Mucosa of descending colon (tissue), 3 donors: ENCODE results near the gene ZBTB7C. TPM values are rescaled to one million over a fixed set of nuclear protein-coding genes. Genes with fewer than 3 reads are reported as not detected.

Source experiments
- ATAC-seq: fragments of 200-7000 bp; cut with Tn5 transposase; one replicate; pipeline ENCODE4 v1.9.1; 2020; ENCODE audit warnings: mild to moderate bottlenecking, moderate library complexity
- DNase-seq, 3 donors: peaks; one replicate each; pipeline ENCODE4 v3.0.0-alpha.2; 2020
- H3K36me3 ChIP-seq: fragments of 200-600 bp; one replicate; pipeline ENCODE4 v1.8.0; 2021; ENCODE audit warnings: low read depth, mild to moderate bottlenecking
- H3K4me1 ChIP-seq: fragments of 200-600 bp; one replicate; pipeline ENCODE4 v1.8.0; 2021; ENCODE audit warnings: low read depth, mild to moderate bottlenecking
- H3K4me3 ChIP-seq: fragments of 200-600 bp; one replicate; pipeline ENCODE4 v1.8.0; 2021; ENCODE audit warnings: mild to moderate bottlenecking
- H3K9me3 ChIP-seq: fragments of 200-600 bp; one replicate; pipeline ENCODE4 v1.8.0; 2021; ENCODE audit warnings: mild to moderate bottlenecking
- CTCF ChIP-seq: fragments of 200-600 bp; IDR thresholded peaks from one replicate; pipeline ENCODE4 v1.8.0; 2022; ENCODE audit warnings: antibody characterized with exemption, mild to moderate bottlenecking
- intact Hi-C, 2 donors: fragments of 100-400 bp; cut with DNase I in 1 of 2; cut with micrococcal nuclease in 1 of 2; formaldehyde crosslinking; loops; one replicate each; pipeline versions ENCODE4 v1.11.0 to v1.11.1; 2022; cut with DNase I, micrococcal nuclease
- total RNA-seq, 3 donors: library from RNA; stranded (reverse); fragmentation: NEBNext Ultra II Directional in 2 of 3; extraction: Animal tissue kit (Norgen Biotek cat#: 25700) in 2 of 3; gene quantifications; one replicate each; pipeline versions ENCODE4 v1.2.1 to v1.2.4, GENCODE V29; 2021 to 2023
- donor health status: DM: no; HTN: no; CAD: no; lungs with moderate emphysema.
- donor health status: DM: no; HTN: no; CAD: no.
- donor health status: DM: no; HTN: yes; CAD: no.

Gene ZBTB7C
- total RNA-seq, 3 donors from 2014 or later = 20.8 to 56.6 (median 38.2) TPM

- Histone ChIP-seq H3K9me3 (no peaks in the 10 kb centered on the region), H3K4me1 (no peaks in the 10 kb centered on the region), H3K36me3 (no peaks in the 10 kb centered on the region), H3K4me3 (no peak overlapping the region)
- no peak for ATAC-seq
- TF ChIP-seq CTCF = no peak
- intact Hi-C loops = no loop called here
- no peak for DNase-seq
Observed at GRCh38 chr18:48302736-48303135, 106.4 kb downstream of the ZBTB7C start.

GRCh38 chr18:48300463-48300961 lies 108.7 kb downstream of the ZBTB7C start:
- peak; percentile 80 for ATAC-seq

GRCh38 chr18:48297139-48297538 lies 112.0 kb downstream of the ZBTB7C start:
- no peak for TF ChIP-seq CTCF
- ATAC-seq = no peak
- Histone ChIP-seq H3K36me3 (no peaks in the 10 kb centered on the region), H3K9me3 (no peaks in the 10 kb centered on the region), H3K4me1 (no peaks in the 10 kb centered on the region), H3K4me3 (no peak overlapping the region)
- no peak for DNase-seq
- intact Hi-C loops = no loop called here

More at GRCh38 chr18:48300463-48300961, 108.7 kb downstream of the ZBTB7C start:
- Histone ChIP-seq H3K9me3 (no peaks in the 10 kb centered on the region), H3K36me3 (no peaks in the 10 kb centered on the region), H3K4me1 (no peaks in the 10 kb centered on the region), H3K4me3 (no peak overlapping the region)
- DNase-seq = peak; percentile 62 to 72 (median 65)
- no peak for TF ChIP-seq CTCF
- intact Hi-C loops = no loop called here

GRCh38 chr18:48296581-48296980 lies 112.6 kb downstream of the ZBTB7C start:
- no peak for DNase-seq
- intact Hi-C loops = no loop called here
- ATAC-seq = no peak
- Histone ChIP-seq H3K36me3 (no peaks in the 10 kb centered on the region), H3K4me1 (no peaks in the 10 kb centered on the region), H3K9me3 (no peaks in the 10 kb centered on the region), H3K4me3 (no peak overlapping the region)
- TF ChIP-seq CTCF = no peak

GRCh38 chr18:48295586-48296311 lies 113.4 kb downstream of the ZBTB7C start:
- H3K9me3 ChIP-seq = no peaks in the 10 kb centered on the region
- no peaks in the 10 kb centered on the region for H3K36me3 ChIP-seq
- H3K4me3 ChIP-seq = no peak overlapping the region
- no peak for TF ChIP-seq CTCF
- no peaks in the 10 kb centered on the region for H3K4me1 ChIP-seq
- DNase-seq (no peak), ATAC-seq (no peak)
- intact Hi-C loops = no loop called here
